ENCODE results near the gene TSTD2. TPM values are rescaled to one million over a fixed set of nuclear protein-coding genes. Genes with fewer than 3 reads are reported as not detected.

TSTD2 gene
- total RNA-seq (ENCODE audit: unreplicated experiment): 60.9 TPM
- long read RNA-seq, full-length matches to known transcripts: 5 of 11 reads
- long read RNA-seq, partial matches to known transcripts: 1 of 11 reads
- long read RNA-seq, other reads (novel, unspliced or antisense): 5 of 11 reads

- Mint-ChIP-seq H3K4me1 (ENCODE audit: low read depth, unreplicated experiment) (peaks cover 20% of the 10 kb centered on the region), H3K27me3 (ENCODE audit: unreplicated experiment) (peaks cover 4% of the 10 kb centered on the region), H3K27ac (ENCODE audit: unreplicated experiment) (peak within 1 kb of the TSS; percentile 100), H3K4me3 (ENCODE audit: unreplicated experiment) (peak within 1 kb of the TSS; percentile 100), H3K36me3 (ENCODE audit: unreplicated experiment) (no peaks in the 10 kb centered on the region), H3K9me3 (ENCODE audit: unreplicated experiment) (peaks cover 15% of the 10 kb centered on the region)
- TF ChIP-seq, protein P1, sequence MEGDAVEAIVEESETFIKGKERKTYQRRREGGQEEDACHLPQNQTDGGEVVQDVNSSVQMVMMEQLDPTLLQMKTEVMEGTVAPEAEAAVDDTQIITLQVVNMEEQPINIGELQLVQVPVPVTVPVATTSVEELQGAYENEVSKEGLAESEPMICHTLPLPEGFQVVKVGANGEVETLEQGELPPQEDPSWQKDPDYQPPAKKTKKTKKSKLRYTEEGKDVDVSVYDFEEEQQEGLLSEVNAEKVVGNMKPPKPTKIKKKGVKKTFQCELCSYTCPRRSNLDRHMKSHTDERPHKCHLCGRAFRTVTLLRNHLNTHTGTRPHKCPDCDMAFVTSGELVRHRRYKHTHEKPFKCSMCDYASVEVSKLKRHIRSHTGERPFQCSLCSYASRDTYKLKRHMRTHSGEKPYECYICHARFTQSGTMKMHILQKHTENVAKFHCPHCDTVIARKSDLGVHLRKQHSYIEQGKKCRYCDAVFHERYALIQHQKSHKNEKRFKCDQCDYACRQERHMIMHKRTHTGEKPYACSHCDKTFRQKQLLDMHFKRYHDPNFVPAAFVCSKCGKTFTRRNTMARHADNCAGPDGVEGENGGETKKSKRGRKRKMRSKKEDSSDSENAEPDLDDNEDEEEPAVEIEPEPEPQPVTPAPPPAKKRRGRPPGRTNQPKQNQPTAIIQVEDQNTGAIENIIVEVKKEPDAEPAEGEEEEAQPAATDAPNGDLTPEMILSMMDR (IDR thresholded peaks at IDR 0.05; ENCODE audit: partially characterized antibody, unreplicated experiment): no peak
- peak; percentile 96 for DNase-seq
Observed at GRCh38 chr9:97632985-97633858, at the start of gene TSTD2, which contains the start of gene NCBP1. TSS of gene TSTD2 (minus strand) at chr9:97633368. CDS start at chr9:97627562, 5,806 bp downstream. TSS of gene NCBP1 (plus strand) at chr9:97633821. CDS start at chr9:97633882, 61 bp downstream.

- Mint-ChIP-seq H3K9me3 (ENCODE audit: unreplicated experiment) (no peaks in the 10 kb centered on the region), H3K27me3 (ENCODE audit: unreplicated experiment) (no peaks in the 10 kb centered on the region), H3K4me1 (ENCODE audit: low read depth, unreplicated experiment) (no peaks in the 10 kb centered on the region), H3K36me3 (ENCODE audit: unreplicated experiment) (no peaks in the 10 kb centered on the region), H3K27ac (ENCODE audit: unreplicated experiment) (no peak overlapping the region), H3K4me3 (ENCODE audit: unreplicated experiment) (no peak overlapping the region)
- no peak for DNase-seq
- TF ChIP-seq, protein P1 (IDR thresholded peaks at IDR 0.05; ENCODE audit: partially characterized antibody, unreplicated experiment): no peak
Observed at GRCh38 chr9:97682242-97682641, 49.1 kb upstream of the TSTD2 start.

DNA sequence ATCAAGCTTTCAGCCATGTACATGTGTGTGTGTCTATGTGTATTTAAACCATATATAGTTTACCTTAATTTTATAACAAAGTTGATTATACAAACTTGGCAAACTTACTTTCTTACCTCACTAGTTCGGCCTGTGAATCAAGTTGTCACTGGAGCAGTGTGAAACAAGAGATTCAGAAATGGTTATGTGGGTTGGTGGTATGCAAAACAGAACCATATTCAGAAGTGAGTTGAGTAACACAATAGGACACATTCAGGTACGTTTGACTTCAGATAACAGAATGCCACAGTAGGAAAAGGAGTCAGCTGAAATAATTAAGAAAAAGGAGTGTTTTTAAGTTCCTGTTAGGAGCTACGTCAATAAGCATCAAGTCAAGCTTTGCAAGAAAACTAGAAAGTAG is 42.5 kb upstream of the TSTD2 start:
- H3K27ac Mint-ChIP-seq (ENCODE audit: unreplicated experiment): no peak overlapping the region
- TF ChIP-seq, protein P1 (IDR thresholded peaks at IDR 0.05; ENCODE audit: partially characterized antibody, unreplicated experiment): no peak
- no peaks in the 10 kb centered on the region for H3K36me3 Mint-ChIP-seq (ENCODE audit: unreplicated experiment)

DNA sequence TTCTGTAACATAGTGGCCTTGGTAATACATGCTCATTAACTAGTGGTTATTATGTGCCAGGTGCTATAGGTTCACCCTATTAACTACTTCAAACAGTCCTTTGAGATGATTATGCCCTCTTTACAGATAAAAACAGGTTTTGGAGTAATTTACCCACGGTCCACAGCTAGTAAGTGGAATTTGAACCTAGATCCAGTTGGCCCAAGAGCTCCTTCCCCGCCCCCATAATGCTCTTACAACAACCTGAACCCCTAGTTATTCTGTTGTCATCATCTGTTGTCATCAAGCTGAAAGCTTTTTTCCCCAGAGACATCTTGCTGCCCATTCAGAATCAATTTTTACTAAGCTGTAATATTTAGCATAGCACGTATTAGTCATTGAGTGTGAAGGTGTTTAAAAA is 40.8 kb upstream of the TSTD2 start:
- DNase-seq: no peak
- Mint-ChIP-seq H3K9me3 (ENCODE audit: unreplicated experiment) (no peaks in the 10 kb centered on the region), H3K4me1 (ENCODE audit: low read depth, unreplicated experiment) (no peaks in the 10 kb centered on the region), H3K36me3 (ENCODE audit: unreplicated experiment) (no peaks in the 10 kb centered on the region), H3K27me3 (ENCODE audit: unreplicated experiment) (no peaks in the 10 kb centered on the region), H3K27ac (ENCODE audit: unreplicated experiment) (no peak overlapping the region), H3K4me3 (ENCODE audit: unreplicated experiment) (no peak overlapping the region)
- TF ChIP-seq, protein P1 (IDR thresholded peaks at IDR 0.05; ENCODE audit: partially characterized antibody, unreplicated experiment): no peak

More for the DNA sequence above, 42.5 kb upstream of the TSTD2 start:
- H3K9me3 Mint-ChIP-seq (ENCODE audit: unreplicated experiment): no peaks in the 10 kb centered on the region
- H3K4me1 Mint-ChIP-seq (ENCODE audit: low read depth, unreplicated experiment): no peaks in the 10 kb centered on the region
- no peak for DNase-seq
- H3K4me3 Mint-ChIP-seq (ENCODE audit: unreplicated experiment): no peak overlapping the region
- H3K27me3 Mint-ChIP-seq (ENCODE audit: unreplicated experiment): no peaks in the 10 kb centered on the region

DNA sequence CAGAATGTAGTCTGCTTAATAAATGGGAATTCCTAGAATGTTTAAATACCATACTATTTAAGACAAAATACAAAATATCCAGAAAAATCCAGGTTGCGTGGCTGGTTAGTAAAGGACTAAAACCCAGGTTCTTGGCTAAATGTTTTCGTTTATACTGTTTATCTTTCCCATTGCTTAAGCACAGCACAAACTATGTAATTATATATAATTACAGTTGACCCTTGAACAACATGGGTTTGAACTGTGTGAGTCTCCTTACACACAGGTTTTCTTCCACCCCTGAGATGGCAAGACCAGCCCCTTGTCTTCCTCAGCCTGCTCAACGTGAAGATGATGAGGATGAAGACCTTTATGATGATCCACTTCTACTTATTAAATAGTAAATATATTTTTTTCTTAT is 39.2 kb upstream of the TSTD2 start:
- no peaks in the 10 kb centered on the region for H3K27me3 Mint-ChIP-seq (ENCODE audit: unreplicated experiment)
- no peak overlapping the region for H3K27ac Mint-ChIP-seq (ENCODE audit: unreplicated experiment)
- TF ChIP-seq, protein P1 (IDR thresholded peaks at IDR 0.05; ENCODE audit: partially characterized antibody, unreplicated experiment): no peak
- H3K4me3 Mint-ChIP-seq (ENCODE audit: unreplicated experiment): no peak overlapping the region
- no peaks in the 10 kb centered on the region for H3K9me3 Mint-ChIP-seq (ENCODE audit: unreplicated experiment)
- no peaks in the 10 kb centered on the region for H3K4me1 Mint-ChIP-seq (ENCODE audit: low read depth, unreplicated experiment)
- no peaks in the 10 kb centered on the region for H3K36me3 Mint-ChIP-seq (ENCODE audit: unreplicated experiment)
- DNase-seq: no peak

Measured in glutamatergic neuron (in vitro differentiated cells).